PC-9 (cell line): Measurements from ENCODE around the gene CLTCL1.

ENCODE experiments used
- CTCF ChIP-seq: fragments of 200-600 bp; sonication (generic); conservative IDR thresholded peaks from 2 replicates; pipeline ENCODE4 v1.6.1; 2017; ENCODE audit warnings: mixed run types, antibody characterized with exemption, mild to moderate bottlenecking, moderate library complexity
- EZH2 ChIP-seq: fragments of 200-600 bp; sonication (generic); IDR thresholded peaks from 2 replicates; pipeline ENCODE4 v1.8.0; 2017; ENCODE audit warnings: antibody characterized with exemption, low read depth

- TF ChIP-seq CTCF, result no peak
- TF ChIP-seq EZH2, result no peak
Observed at GRCh38 chr22:19291580-19292457, at the start of gene CLTCL1.
